Esophagus squamous epithelium (tissue), 5 donors: ENCODE results near the gene KCNH8. TPM values are rescaled to one million over a fixed set of nuclear protein-coding genes. Genes with fewer than 3 reads are reported as not detected.

ENCODE experiments used
- DNase-seq: peaks from one replicate; lab custom pipeline; 2025; lab: John Stamatoyannopoulos, UW
- H3K27ac ChIP-seq, 4 donors: fragments of 200-600 bp; sonication (generic); one replicate each; pipeline ENCODE4 v1.5.1; 2016 to 2019; ENCODE audit warnings: mild to moderate bottlenecking in 1 of 4
- H3K27me3 ChIP-seq, 4 donors: fragments of 200-600 bp; sonication (generic); 1 replicate in 3 of 4; 2 replicates in 1 of 4; pipeline versions ENCODE4 v1.5.1 to v1.6.0; 2017 to 2021; ENCODE audit warnings: antibody characterized with exemption in 1 of 4
- H3K36me3 ChIP-seq, 3 donors: fragments of 200-600 bp; sonication (generic); one replicate each; pipeline ENCODE4 v1.5.1; 2016 to 2019
- H3K4me1 ChIP-seq, 3 donors: fragments of 200-600 bp; sonication (generic); one replicate each; pipeline ENCODE4 v1.5.1; 2017 to 2019
- H3K4me3 ChIP-seq, 4 donors: fragments of 200-600 bp; sonication (generic); 1 replicate in 3 of 4; 2 replicates in 1 of 4; pipeline ENCODE4 v1.5.1; 2016 to 2019; ENCODE audit warnings: mild to moderate bottlenecking in 2 of 4, moderate library complexity in 1 of 4
- H3K9me3 ChIP-seq, 3 donors: fragments of 200-600 bp; sonication (generic); one replicate each; pipeline ENCODE4 v1.5.1; 2016 to 2019
- POLR2A ChIP-seq, 4 donors: fragments of 450-650 bp; IDR thresholded peaks; one replicate each; pipeline ENCODE4 v1.6.1; 2017; ENCODE audit warnings: antibody characterized with exemption in 4 of 4, mild to moderate bottlenecking in 4 of 4, moderate library complexity in 3 of 4
- WGBS, 2 donors: methylation state at CpG; one replicate each; pipeline ENCODE4 v1.1.5; 2018; 5-methylcytosine and 5-hydroxymethylcytosine counted together
- intact Hi-C: fragments of 100-400 bp; cut with DNase I; formaldehyde crosslinking; loops from one replicate; pipeline ENCODE4 v1.15.0; 2022
- total RNA-seq, 4 donors: library from RNA; depleted of rRNA; stranded (reverse); fragments of >200 nt; gene quantifications; one replicate each; pipeline ENCODE4 v1.1.0, GENCODE V29; 2016
- TF ChIP-seq, protein P1 (sequence below), 6 experiments: fragments of 450-650 bp in 4 of 6; fragments of 200-600 bp in 2 of 6; sonication (generic) in 2 of 6; IDR thresholded peaks; one replicate each; pipeline ENCODE4 v1.5.1; 2016 to 2019; ENCODE audit warnings: antibody characterized with exemption in 6 of 6, mild to moderate bottlenecking in 4 of 6, moderate library complexity in 4 of 6
- donor health status: DM: yes; HTN: yes; CAD: no.

Gene KCNH8
- total RNA-seq, 4 donors from 2014 or later, result 0.57 TPM; not detected in 3

DNA sequence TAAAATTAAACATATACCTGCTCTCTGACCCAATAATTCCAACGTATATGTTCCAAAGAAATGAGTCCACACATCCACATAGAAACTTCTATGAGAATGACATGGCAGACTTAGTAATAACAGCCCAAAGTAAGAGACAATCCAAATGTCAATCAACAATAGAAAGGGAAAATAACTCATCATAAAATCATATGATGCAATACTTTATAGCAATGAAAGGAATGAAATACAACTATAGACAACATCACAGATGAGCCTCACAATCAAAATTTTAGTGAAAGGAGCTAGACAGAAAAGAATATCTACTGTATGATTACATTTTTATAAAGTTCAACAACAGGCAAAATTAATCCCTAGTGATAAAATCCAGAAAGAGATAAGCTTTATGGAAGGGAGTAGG lies 23.6 kb upstream of the KCNH8 start:
- H3K9me3 ChIP-seq, result no peaks in the 10 kb centered on the region
- TF ChIP-seq, protein P1, sequence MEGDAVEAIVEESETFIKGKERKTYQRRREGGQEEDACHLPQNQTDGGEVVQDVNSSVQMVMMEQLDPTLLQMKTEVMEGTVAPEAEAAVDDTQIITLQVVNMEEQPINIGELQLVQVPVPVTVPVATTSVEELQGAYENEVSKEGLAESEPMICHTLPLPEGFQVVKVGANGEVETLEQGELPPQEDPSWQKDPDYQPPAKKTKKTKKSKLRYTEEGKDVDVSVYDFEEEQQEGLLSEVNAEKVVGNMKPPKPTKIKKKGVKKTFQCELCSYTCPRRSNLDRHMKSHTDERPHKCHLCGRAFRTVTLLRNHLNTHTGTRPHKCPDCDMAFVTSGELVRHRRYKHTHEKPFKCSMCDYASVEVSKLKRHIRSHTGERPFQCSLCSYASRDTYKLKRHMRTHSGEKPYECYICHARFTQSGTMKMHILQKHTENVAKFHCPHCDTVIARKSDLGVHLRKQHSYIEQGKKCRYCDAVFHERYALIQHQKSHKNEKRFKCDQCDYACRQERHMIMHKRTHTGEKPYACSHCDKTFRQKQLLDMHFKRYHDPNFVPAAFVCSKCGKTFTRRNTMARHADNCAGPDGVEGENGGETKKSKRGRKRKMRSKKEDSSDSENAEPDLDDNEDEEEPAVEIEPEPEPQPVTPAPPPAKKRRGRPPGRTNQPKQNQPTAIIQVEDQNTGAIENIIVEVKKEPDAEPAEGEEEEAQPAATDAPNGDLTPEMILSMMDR (IDR thresholded peaks at IDR 0.05), result no peak
- no peak for TF ChIP-seq POLR2A (IDR thresholded peaks at IDR 0.05)
- no peaks in the 10 kb centered on the region for H3K27me3 ChIP-seq
- no peaks in the 10 kb centered on the region for H3K4me1 ChIP-seq
- no peak overlapping the region for H3K27ac ChIP-seq
- 69 to 86% methylated on average over 1 of the region's 1 CpG for WGBS, 2 donors
- no peak for DNase-seq
- no peaks in the 10 kb centered on the region for H3K36me3 ChIP-seq
- intact Hi-C loops, result no loop called here
- no peak overlapping the region for H3K4me3 ChIP-seq

DNA sequence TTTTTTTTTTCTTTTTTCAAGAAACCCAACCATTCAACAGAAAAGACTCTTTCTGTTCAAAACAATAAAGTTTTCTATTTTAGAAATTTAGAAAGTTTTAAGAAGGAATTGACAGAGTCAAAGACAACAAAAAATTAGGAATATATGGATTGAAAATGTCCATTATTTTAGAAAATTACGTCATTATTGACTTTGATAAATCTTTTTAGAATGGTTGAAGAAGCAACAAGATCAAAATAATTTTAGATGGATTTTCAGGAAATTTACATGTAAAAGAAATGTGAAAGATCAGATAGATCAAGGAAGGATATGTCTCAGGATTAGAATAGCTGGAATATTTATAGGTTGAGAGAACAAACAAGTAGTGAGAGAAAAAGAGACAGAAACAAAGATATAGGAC lies 8.4 kb upstream of the KCNH8 start:
- Histone ChIP-seq H3K4me3 (no peak overlapping the region), H3K36me3 (no peaks in the 10 kb centered on the region), H3K4me1 (no peaks in the 10 kb centered on the region), H3K27ac (no peak overlapping the region), H3K27me3 (no peaks in the 10 kb centered on the region), H3K9me3 (peaks cover 0 to 2% (median 0%) of the 10 kb centered on the region in 3 donors)
- no peak for DNase-seq
- intact Hi-C loops, result no loop called here
- no peak for TF ChIP-seq POLR2A (IDR thresholded peaks at IDR 0.05)
- TF ChIP-seq, protein P1 (IDR thresholded peaks at IDR 0.05), result no peak
- 36 to 45% methylated on average over 1 of the region's 1 CpG for WGBS, 2 donors

DNA sequence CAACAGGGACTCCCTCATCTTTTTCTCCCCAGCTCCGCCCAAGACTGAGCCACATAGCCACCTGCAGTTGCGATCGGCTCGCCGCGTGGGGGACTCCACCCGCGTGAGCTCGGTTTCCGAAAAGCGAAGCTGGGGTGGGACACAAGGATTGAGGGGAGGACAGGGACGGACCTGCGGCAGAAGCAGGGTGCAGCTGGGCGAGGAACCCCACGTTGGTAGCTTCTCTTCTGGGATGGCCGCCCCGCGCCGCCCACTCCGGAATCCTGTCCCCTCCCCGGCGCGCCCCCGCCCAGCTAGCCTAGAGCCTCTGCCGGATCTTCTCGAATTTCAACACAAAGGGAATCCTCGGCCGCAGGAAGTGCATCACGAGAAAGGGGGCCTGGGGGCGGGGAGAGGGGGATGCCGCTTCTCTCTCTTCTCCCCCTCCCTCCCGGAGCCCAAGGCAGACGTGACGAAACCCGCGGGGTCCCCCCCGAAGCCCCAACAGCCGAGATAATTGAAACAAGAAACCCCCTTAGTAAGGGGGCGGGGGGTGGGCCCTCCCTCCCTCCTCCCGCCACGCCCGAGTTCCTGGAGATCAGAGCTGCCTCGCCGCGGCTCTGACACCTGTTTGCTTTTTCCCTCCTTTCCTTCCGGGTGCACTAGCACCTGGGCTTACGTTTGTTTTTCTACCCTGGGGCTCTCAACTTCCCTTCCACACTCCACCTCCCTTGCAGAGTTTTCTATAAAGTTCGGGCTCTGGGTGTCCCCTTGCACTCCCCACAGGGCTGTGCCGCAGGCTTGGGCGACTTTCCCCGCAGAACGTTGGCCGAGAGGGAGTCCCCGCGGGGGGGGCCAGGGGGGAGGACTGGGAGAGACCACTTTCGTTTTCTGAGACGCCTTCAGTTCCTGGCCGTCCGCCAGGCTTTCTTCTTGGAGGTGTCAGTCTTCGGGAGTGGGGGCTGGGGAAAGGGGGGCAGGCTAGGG lies 1.3 kb upstream of the KCNH8 start:
- intact Hi-C loops, result no loop called here
- Histone ChIP-seq H3K27me3 (peaks cover 0 to 45% (median 3%) of the 10 kb centered on the region in 4 donors), H3K36me3 (no peaks in the 10 kb centered on the region), H3K4me1 (peaks cover 18 to 31% (median 19%) of the 10 kb centered on the region in 3 donors), H3K9me3 (peaks cover 0 to 8% (median 0%) of the 10 kb centered on the region in 3 donors), H3K27ac (peak overlapping the region in 2 of 4 donors; percentile 51 to 60), H3K4me3 (peak overlapping the region; percentile 33 to 73 (median 60))
- TF ChIP-seq POLR2A (IDR thresholded peaks at IDR 0.05), result no peak
- TF ChIP-seq, protein P1 (IDR thresholded peaks at IDR 0.05), result peak in 4 of 6 experiments; percentile 28 to 40 (median 38)
- 0 to 1% methylated on average over 21 to 23 of the region's 60 CpGs for WGBS, 2 donors
- DNase-seq, result peak; percentile 13

DNA sequence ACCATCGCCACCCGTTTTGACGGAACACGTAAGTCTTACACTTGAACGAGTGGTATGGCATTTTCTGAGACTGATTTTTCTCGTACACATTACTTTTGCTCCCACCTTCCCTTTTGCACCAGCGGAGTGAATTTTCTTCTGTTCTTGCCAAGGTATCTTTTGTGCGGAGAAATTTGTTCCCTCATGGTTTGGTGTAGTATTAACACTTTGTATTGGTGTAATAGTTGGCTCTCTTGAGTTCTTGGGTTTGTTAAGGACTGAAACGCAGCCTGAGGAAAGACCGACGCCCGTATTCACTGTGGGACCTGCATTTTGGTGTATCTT lies 420 bp downstream of the KCNH8 start:
- H3K9me3 ChIP-seq, result peaks cover 0 to 8% (median 0%) of the 10 kb centered on the region in 3 donors
- intact Hi-C loops, result no loop called here
- peak overlapping the region in 3 of 4 donors; percentile 59 to 73 (median 60) for H3K4me3 ChIP-seq
- H3K27me3 ChIP-seq, result peaks cover 0 to 50% (median 3%) of the 10 kb centered on the region in 4 donors
- no peak for DNase-seq
- peaks cover 18 to 31% (median 19%) of the 10 kb centered on the region in 3 donors for H3K4me1 ChIP-seq
- 4 to 11% methylated on average over 8 to 12 of the region's 12 CpGs for WGBS, 2 donors
- no peaks in the 10 kb centered on the region for H3K36me3 ChIP-seq
- H3K27ac ChIP-seq, result no peak overlapping the region
- no peak for TF ChIP-seq POLR2A (IDR thresholded peaks at IDR 0.05)
- TF ChIP-seq, protein P1 (IDR thresholded peaks at IDR 0.05), result no peak

DNA sequence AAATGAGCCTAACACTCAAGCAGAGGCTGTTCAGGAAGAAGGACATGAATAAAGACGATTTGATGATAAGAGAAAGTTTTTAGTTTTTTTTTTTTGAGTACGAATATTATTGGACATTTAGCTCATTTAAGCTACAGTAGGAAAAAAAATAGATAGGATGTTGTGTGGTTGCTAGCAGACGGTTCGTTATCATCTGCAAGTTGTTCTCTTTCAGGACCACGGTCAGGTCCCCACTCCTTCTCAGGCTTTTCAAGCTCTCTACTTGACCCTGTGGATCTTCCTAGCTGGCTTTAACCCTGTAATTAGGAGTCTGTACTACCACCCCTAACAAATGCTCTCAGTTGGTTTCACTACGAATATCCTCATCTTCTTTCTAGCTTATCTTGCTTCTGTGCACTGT lies 1.1 kb downstream of the KCNH8 start:
- WGBS, 2 donors, result 4 to 6% methylated on average over 6 of the region's 6 CpGs
- TF ChIP-seq, protein P1 (IDR thresholded peaks at IDR 0.05), result no peak
- no peak for TF ChIP-seq POLR2A (IDR thresholded peaks at IDR 0.05)
- H3K4me1 ChIP-seq, result peaks cover 18 to 31% (median 19%) of the 10 kb centered on the region in 3 donors
- H3K4me3 ChIP-seq, result no peak overlapping the region
- no peak for DNase-seq
- H3K27ac ChIP-seq, result no peak overlapping the region
- intact Hi-C loops, result no loop called here
- H3K27me3 ChIP-seq, result peaks cover 0 to 50% (median 3%) of the 10 kb centered on the region in 4 donors
- H3K36me3 ChIP-seq, result no peaks in the 10 kb centered on the region
- H3K9me3 ChIP-seq, result peaks cover 0 to 8% (median 0%) of the 10 kb centered on the region in 3 donors
